ENCODE measurements around the gene ABI3.

DNA sequence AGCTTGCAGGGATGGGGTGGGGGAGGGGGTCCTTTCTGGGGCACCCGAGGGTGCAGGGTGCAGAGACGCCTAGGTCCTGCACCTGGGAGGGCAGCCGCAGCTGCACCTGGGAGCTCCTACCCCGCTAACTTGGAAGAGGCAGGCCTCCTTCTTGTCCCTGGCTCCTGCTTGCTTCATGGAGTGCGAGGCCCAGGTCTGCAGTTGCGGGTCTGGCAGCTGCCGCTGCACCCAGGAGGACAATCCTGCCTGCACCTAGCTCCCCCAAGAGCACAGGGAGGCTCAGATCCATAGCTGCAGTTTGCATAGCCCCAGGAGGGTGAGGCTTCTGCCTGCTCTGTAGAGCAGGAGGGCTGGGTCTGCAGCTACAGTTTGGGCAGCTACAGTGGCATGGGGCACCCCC, 26.7 kb upstream of the ABI3 start:
- no peak for TF ChIP-seq CTCF (IDR thresholded peaks at IDR 0.05; ENCODE audit: insufficient read depth, low read length)
- TF ChIP-seq POLR2AphosphoS5 (IDR thresholded peaks at IDR 0.05; ENCODE audit: low read depth): no peak
- TF ChIP-seq GABPA (IDR thresholded peaks at IDR 0.05; ENCODE audit: low read depth): no peak
